GM18873 (cell line): ENCODE data around the gene STXBP1.

ENCODE experiments used
- ATAC-seq: cut with Tn5 transposase; IDR thresholded peaks from one replicate; pipeline ENCODE4 v1.9.1; 2021; ENCODE audit warnings: mild to moderate bottlenecking, moderate library complexity, moderate number of reproducible peaks; ENCODE audit not compliant: unreplicated experiment, low FRiP score

The STXBP1 gene

DNA sequence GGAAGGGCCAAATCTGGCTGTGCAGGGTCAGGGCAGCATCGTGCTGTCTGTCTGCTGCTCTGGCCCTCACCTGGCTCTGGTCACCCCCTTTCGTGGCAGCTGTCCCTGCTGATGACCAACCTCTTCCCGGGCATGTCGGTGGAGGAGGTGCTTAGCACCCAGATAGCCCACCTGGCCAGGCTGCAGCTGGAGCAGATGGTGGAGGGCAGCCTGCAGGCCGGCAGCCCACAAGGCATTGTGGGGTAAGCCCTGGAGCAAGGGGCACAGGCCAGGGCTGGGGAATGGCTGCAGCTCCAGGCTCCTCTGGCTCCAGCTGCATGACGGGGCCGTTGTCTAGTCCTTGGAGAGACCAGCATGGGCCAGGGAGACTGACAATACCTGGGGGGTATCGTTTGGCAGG lies 114.8 kb downstream of the STXBP1 start:
- ATAC-seq = no peak

DNA sequence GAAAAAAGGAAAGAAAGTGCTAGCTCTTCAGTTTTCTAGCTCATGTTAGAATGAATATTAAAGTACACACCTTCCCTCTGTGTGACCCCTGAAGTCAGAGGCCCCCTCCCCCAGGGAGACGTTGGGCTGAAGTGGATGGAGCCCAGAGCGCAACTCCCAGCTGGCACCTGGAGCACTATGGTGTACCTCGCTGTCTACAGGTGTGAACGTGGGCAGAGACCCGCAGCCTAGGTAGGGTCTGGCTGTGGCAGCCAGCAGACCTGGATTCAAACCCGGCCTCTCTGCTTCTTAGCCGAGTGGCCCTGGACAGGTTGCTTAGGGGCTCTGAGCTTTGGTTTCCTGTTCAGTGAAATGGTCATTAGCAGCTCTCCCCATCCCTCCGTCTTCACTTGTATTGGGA lies 116.7 kb downstream of the STXBP1 start:
- ATAC-seq = no peak

DNA sequence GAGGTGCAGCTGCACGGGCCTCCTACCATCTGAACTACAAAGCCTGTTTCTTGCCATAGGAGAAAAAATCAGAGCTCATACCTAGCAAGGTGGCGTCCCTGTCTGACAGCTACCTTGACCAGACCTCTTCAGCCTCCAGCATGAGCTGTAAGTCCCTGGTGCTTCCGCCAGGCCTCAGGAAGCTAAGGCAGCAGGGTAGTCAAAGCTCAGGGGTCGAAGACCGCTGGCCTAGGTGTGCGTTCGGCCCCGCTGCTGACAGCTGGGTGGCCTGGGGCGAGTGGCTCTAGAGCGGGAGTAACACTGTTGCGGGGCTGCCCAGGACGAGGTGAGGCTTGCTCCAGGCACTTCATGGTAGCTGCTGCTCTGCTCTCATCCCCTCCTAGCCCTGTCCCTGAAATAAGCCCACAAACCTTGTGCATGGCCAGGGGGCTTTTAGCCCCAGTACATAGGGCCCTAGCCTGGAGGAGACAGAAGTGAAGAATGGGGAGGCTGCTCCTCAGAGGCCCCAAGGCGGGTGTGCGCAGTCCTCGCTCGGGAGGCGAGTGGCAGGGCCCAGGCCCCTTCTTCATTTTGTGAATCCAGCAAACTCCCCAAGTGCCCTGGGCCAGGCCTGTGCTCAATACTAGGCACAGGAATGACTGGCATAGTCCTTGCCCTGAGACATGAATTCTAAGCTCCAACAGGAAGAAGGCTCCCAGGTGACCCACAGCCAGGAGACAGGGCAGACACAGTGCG lies 117.6 kb downstream of the STXBP1 start:
- no peak for ATAC-seq

DNA sequence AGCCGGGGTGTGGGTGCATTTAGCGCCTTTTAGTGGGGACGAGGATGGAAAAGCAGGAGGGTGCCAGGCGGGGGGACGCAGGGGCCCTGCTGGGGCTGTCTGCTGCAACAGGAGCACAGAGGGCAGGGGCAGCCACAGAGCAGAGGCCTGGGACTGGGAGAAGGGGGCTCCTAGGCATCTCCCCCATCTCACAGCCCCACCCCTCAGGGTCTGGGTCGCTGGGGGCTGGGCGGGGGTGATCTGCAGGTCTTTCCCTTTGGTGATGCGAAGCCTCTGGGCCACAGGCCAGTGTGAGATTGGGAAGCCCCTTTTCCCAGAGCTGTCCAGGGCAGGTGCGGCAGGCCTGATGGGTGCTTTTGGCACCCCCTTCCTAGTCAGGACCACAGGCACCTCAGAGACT lies 118.2 kb downstream of the STXBP1 start:
- ATAC-seq = no peak

DNA sequence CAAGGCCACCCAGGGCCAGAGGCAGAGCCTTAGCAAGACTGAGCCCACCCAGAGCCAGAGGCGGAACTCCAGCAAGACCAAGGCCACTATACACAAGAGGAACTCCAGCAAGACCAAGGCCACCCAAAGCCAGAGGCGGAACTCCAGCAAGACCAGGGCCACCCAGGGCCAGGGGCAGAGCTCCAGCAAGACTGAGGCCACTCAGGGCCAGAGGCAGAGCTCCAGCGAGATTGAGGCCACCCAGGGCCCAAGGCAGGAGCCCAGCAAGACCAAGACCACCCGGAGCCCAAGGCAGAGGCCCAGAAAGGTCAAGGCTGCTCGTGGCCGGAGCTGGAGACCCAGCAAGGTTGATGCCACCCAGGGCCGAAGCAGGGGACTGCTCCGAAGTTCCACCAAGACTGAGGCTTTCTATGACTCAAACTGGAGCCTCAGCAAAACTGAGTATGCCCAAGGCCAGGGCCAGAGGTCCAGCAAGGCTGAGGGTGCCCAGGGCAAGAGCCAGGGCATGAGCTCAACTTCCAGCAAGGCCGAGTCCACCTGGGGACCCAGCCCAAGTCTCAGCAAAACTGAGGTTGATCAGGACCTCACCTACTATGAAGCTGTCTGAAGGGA lies 118.8 kb downstream of the STXBP1 start:
- no peak for ATAC-seq

DNA sequence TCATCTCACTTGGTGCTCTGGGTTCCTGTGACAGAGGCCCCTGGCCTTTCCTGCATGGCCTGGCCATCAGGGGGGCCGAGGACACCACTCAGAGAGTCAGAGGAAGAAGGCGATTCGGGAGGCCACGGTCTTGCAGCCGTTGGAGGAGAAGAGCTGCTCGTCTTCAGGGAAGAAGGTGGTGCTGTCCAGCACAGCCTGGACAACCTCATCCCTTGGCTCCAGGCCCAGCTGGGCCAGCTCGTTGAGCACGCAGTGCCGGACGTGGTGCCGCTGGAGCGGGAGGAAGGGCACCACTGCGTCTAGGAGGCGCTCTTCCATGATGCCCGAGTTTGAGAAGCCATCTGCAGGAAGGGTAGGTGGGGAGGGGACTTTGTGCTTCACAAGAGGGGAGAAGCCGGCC lies 119.9 kb downstream of the STXBP1 start:
- no peak for ATAC-seq

DNA sequence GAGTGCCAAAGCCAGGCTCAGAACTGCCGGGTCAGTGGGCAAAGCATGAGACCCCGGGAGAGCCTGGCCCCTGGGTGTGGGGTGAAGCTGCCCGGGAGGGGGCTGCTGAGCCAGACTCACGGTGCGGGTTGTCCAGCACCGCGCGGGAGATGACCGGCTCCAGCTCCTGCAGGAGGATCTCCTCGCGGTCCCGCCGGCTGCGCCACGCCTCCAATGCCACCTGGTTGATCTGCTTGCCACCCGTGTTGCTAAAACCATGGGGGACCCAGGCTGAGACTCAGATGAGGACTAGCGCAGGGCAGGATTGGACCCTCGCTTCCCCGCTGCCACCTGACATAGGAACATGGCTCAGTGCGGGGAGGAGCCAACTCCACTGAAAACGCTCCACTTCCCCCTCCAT lies 120.4 kb downstream of the STXBP1 start:
- no peak for ATAC-seq

DNA sequence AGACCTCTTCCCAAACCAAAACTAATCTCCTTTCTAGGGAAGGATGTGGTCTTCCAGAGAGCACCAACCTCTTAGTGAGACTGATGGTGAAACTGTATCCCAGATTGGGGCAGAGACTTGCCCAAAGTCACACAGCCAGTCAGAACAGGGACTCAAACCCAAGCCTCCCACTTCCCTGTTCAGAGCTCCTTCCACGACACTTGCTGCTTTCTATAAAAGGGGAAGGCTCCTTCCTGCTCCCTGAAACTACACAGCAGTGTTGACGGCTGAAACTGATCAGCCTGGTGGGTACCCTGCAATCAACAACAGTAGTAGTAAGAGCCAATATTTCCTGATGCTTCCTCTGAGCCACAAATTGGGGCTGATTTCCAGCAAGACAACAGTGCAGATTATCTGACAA lies 121.5 kb downstream of the STXBP1 start:
- ATAC-seq = no peak

DNA sequence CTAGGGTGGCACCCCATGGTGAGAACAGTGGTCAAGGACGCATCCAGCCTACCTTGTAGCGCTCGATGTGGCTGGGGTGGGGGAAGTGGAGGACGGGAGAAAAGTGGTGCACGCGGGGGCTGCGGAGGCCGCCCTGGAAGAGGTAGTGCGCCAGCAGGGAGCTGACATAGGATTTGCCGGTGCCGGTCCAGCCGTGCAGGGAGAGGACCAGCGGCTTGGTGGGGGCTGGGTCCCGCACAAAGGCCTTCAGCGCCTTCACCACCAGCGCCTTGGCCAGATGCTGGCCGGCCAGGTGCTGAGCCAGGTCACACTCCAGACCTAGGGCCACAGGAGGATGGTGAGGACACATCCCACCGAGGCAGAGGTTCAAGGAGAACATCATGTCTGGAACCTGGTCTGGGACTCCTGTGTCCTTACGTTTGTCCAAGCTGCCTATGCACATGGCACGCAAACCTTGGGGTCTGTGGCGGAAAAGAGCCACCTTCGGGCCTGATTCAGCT lies 122.2 kb downstream of the STXBP1 start:
- ATAC-seq = no peak

DNA sequence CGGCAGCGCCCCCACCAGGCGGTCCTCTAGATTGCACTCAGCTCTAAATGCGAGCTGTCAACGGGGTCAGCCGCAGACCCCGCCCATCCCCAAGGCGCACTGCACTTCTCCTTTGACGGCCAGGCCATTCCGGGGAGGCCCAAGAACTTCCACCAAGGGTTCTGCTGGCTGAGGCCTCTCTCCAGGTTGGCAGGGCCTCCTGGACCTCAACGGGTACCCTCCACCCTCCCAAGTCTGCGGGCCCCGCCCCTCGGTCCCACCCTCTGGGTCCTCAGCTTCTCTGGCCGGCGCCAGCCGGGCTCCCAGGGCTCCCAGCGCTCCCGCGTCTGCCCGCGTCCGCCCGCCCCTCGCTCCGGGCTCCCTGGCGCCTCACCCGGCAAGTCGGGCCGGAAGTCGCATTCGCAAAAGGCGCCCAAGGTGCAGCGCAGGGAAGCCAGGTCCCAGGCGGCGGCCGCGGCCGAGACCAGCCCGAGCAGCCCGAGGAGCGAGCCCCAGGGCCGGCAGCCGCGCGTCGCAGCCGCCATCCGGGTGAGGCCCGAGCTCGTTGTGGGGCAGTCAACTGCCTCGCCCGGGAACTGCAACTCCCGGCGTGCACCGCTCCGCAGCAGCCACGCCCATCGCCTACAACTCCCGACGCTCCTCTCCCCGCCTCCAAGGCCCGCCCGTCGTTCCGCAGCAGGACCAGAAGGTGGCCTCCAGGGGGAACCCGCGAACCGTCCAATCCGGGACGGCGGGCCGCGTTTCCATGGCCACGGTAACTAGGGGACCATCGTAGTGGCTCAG lies 122.9 kb downstream of the STXBP1 start, which contains the start of gene TOR2A:
Gene TOR2A, minus strand, starts transcription at position 548 of the 783 bp plus-strand sequence. Its CDS starts 24 bp downstream, at position 524.
- ATAC-seq = peak; percentile 67

DNA sequence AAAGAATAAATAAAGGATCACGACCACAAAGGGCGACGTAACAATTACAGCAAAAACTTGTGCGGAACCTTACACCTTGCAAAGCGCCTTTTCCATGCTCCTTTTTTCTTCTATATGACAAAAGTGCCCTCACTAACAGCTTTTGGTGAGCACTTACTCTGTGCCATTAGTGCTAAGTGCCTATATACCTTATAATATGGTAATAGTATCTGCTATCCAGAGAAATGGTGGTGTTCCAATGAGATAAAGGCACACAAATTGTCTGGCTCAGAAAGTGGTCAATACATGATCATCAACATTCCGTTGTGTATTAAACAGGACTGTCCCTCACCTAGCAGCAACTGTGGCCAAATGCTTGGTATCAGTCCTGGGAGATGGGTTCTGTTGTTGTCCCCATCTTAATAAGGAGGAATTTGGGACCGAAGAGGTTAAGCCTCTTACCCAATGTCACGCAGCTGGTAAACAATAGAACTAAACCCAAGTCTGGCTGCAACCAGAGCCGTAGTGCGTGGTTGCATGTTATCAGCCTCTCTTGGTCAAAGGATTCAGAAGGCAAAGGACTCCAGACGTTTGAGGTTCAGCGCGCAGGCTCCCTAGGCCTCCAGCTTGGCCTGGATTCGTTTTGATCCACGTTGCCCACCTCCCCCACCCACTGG lies 123.6 kb downstream of the STXBP1 start:
- peak; percentile 3 for ATAC-seq

DNA sequence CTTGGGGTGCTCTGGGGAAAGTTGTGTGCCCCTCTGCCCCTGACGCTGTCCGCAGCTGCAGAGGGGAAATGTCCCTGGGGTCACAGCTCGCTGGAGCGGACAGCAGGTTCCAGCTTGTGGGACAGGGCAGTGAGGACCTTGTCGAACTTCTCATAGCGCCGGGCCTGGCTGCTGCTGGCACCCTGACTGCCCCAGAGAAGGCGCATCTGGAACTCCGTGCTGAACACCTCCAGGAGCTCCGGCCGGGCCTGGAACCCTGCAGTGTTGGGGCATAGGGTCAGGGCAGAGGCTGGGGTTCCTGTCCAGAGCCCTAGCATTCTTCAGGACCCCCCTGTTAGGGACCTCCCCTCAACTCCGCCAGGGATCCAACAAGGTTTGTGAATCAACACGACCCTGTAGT lies 126.6 kb downstream of the STXBP1 start:
- no peak for ATAC-seq

DNA sequence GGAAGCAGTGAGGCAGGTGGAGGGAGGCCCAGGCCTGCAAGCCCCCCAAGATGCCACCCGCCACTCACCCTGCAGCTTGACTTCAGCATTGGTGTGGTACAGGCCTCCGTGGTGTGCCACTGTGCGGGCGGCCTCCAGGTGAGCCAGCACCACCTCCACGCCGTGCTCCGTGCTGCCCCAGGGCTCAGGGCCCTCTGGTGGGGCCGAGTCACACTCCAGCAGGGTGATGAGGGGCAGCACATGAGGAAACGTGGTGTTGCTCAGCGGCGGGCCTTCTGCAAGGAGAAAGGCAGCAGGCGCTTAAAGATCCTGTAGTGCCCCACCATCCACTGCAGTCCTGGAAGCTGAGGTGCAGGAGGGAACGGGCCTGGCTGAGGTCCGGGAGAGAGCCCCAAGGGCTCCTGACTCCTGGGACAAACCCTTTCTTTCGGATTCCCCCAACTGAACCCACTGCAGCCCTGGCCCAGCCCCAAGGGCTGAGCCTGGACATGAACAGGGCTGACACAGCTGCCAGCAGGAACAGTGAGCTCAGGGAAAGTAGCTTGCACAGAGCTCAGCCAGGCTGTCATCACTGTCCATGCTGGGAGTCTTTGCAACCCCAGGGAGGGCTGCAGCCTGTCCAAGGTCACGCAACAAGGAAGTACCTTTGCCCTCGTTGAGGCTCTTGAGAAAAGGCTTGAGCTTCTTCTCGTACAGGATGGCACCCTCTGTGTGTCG lies 127.7 kb downstream of the STXBP1 start:
- ATAC-seq = no peak

DNA sequence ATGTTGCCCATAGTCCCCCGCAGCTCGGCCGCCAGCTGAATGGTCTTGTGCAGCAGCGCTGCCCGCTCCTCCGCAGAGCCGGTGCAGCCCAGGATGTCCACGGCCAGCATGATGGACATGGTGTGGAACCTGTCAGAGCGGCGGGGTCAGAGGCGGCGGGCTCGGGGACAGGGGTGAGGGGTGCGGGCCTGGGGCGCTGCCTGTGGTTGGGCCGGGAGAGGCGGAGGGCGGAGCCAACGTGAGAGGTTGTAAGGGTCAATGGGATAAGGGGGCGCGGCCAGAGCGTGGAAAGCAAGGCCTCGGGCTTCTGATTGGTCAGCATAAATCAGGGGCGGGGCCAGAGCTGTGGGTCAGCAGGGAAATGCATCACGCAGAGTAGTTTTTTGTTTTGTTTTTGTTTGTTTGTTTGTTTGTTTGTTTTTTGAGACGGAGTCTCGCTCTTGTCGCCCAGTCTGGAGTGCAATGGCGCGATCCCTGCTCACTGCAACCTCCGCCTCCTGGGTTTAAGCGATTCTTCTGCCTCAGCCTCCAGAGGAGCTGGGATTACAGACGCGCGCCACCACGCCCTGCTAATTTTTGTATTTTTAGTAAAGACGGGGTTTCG lies 129.9 kb downstream of the STXBP1 start:
- ATAC-seq = no peak
